Prostate gland (tissue), 2 donors: ENCODE results near the gene ADAMTSL1. TPM values are rescaled to one million over a fixed set of nuclear protein-coding genes. Genes with fewer than 3 reads are reported as not detected.

Experiments
- DNase-seq: peaks from one replicate; pipeline ENCODE4 v3.0.0-alpha.2; 2019; ENCODE audit warnings: low spot score
- H3K27ac ChIP-seq, 2 donors: fragments of 200-600 bp; sonication (generic); 2 replicates each; pipeline ENCODE4 v1.5.1; 2017 to 2019
- H3K27me3 ChIP-seq: fragments of 200-600 bp; sonication (generic); replicated peaks from 2 replicates; pipeline ENCODE4 v1.5.1; 2019; ENCODE audit not compliant: insufficient read depth
- H3K36me3 ChIP-seq, 2 donors: fragments of 200-600 bp; sonication (generic); 1 replicate in 1 of 2; 2 replicates in 1 of 2; pipeline versions ENCODE4 v1.5.1 to v1.8.1; 2017 to 2019
- H3K4me1 ChIP-seq: fragments of 200-600 bp; sonication (generic); replicated peaks from 2 replicates; pipeline ENCODE4 v1.5.1; 2019
- H3K4me3 ChIP-seq, 2 donors: fragments of 200-600 bp; sonication (generic); 2 replicates each; pipeline ENCODE4 v1.5.1; 2017 to 2019
- H3K9me3 ChIP-seq: fragments of 200-600 bp; sonication (generic); 2 replicates; pipeline ENCODE4 v1.5.1; 2017
- CTCF ChIP-seq, 4 experiments: fragments of 200-600 bp in 2 of 4; fragments of 450-650 bp in 2 of 4; sonication (generic) in 2 of 4; IDR thresholded peaks; 1 replicate in 3 of 4; 2 replicates in 1 of 4; pipeline ENCODE4 v1.5.1; 2016 to 2019; ENCODE audit warnings: antibody characterized with exemption in 4 of 4, mild to moderate bottlenecking in 2 of 4, moderate library complexity in 2 of 4
- POLR2A ChIP-seq: fragments of 450-650 bp; IDR thresholded peaks from one replicate; pipeline ENCODE4 v1.6.1; 2016; ENCODE audit warnings: antibody characterized with exemption, mild to moderate bottlenecking
- POLR2AphosphoS5 ChIP-seq: sonication (generic); formaldehyde crosslinking; IDR thresholded peaks from one replicate; pipeline ENCODE4 v1.6.1; 2017; ENCODE audit warnings: antibody characterized with exemption
- WGBS: methylation state at CpG from one replicate; pipeline ENCODE4 v1.1.5; 2018; 5-methylcytosine and 5-hydroxymethylcytosine counted together
- intact Hi-C: fragments of 100-400 bp; cut with DNase I; formaldehyde crosslinking; loops from one replicate; pipeline ENCODE4 v1.14.2; 2022
- total RNA-seq, 2 donors: library from RNA; depleted of rRNA; stranded (reverse); fragments of >200 nt; gene quantifications; one replicate each; pipeline ENCODE4 v1.1.0, GENCODE V29; 2016

Gene ADAMTSL1
- total RNA-seq, 2 donors from 2014 or later, result 9.8 to 18.1 TPM

GRCh38 chr9:18795947-18796671, 322.2 kb downstream of the ADAMTSL1 start:
- DNase-seq, result no peak
- H3K27ac ChIP-seq, result no peak overlapping the region
- no peak for TF ChIP-seq CTCF (IDR thresholded peaks at IDR 0.05)
- no peak for TF ChIP-seq POLR2AphosphoS5
- TF ChIP-seq POLR2A, result no peak

GRCh38 chr9:18796696-18797270, 322.8 kb downstream of the ADAMTSL1 start:
- Histone ChIP-seq H3K4me1 (no peaks in the 10 kb centered on the region), H3K27ac (no peak overlapping the region), H3K4me3 (no peak overlapping the region), H3K36me3 (no peaks in the 10 kb centered on the region), H3K27me3 (no peaks in the 10 kb centered on the region), H3K9me3 (no peaks in the 10 kb centered on the region)
- 66% methylated on average over 3 of the region's 3 CpGs for WGBS
- no peak for DNase-seq
- TF ChIP-seq CTCF (IDR thresholded peaks at IDR 0.05) (no peak), POLR2AphosphoS5 (no peak), POLR2A (no peak)
- intact Hi-C loops, result no loop called here

More at GRCh38 chr9:18795947-18796671, 322.2 kb downstream of the ADAMTSL1 start:
- Histone ChIP-seq H3K27me3 (no peaks in the 10 kb centered on the region), H3K36me3 (no peaks in the 10 kb centered on the region), H3K4me3 (no peak overlapping the region), H3K9me3 (no peaks in the 10 kb centered on the region), H3K4me1 (no peaks in the 10 kb centered on the region)
- intact Hi-C loops, result no loop called here
- WGBS, result 91% methylated on average over 5 of the region's 5 CpGs

GRCh38 chr9:18798106-18798505, 324.2 kb downstream of the ADAMTSL1 start:
- no peaks in the 10 kb centered on the region for H3K4me1 ChIP-seq
- H3K36me3 ChIP-seq, result no peaks in the 10 kb centered on the region
- intact Hi-C loops, result no loop called here
- TF ChIP-seq CTCF (IDR thresholded peaks at IDR 0.05) (no peak), POLR2A (no peak), POLR2AphosphoS5 (no peak)
- 82% methylated on average over 1 of the region's 1 CpG for WGBS
- no peak for DNase-seq
- H3K4me3 ChIP-seq, result no peak overlapping the region
- no peaks in the 10 kb centered on the region for H3K27me3 ChIP-seq
- no peak overlapping the region for H3K27ac ChIP-seq
- H3K9me3 ChIP-seq, result no peaks in the 10 kb centered on the region

- no peaks in the 10 kb centered on the region for H3K4me1 ChIP-seq
- no peaks in the 10 kb centered on the region for H3K9me3 ChIP-seq
- H3K27ac ChIP-seq, result no peak overlapping the region
- no peak for DNase-seq
- no peaks in the 10 kb centered on the region for H3K36me3 ChIP-seq
- intact Hi-C loops, result no loop called here
- no peak overlapping the region for H3K4me3 ChIP-seq
- H3K27me3 ChIP-seq, result no peaks in the 10 kb centered on the region
- TF ChIP-seq POLR2A (no peak), CTCF (IDR thresholded peaks at IDR 0.05) (no peak), POLR2AphosphoS5 (no peak)
- WGBS, result 77% methylated on average over 5 of the region's 5 CpGs
These were observed 324.7 kb downstream of the ADAMTSL1 start for GRCh38 chr9:18798508-18799290.
